Activated CD4-positive, alpha-beta T cell treated with anti-CD3 and anti-CD28 coated beads, Interleukin-2, amount 10 ng/mL, durations not matched to agents 24 days and 14 days (primary cell): ENCODE measurements around the gene CCDC88C. TPM values are rescaled to one million over a fixed set of nuclear protein-coding genes. Genes with fewer than 3 reads are reported as not detected.

Experiments used
- DNase-seq: peaks from one replicate; pipeline ENCODE4 v3.0.0; 2022
- H3K27ac Mint-ChIP-seq: one replicate; pipeline ENCODE4 v1.8.0; 2022; ENCODE audit warnings: mild to moderate bottlenecking, mixed read lengths
- H3K27me3 Mint-ChIP-seq: one replicate; pipeline ENCODE4 v1.8.0; 2022; ENCODE audit warnings: mixed read lengths
- H3K36me3 Mint-ChIP-seq: one replicate; pipeline ENCODE4 v1.8.0; 2022; ENCODE audit warnings: low read depth, mild to moderate bottlenecking, mixed read lengths
- H3K4me1 Mint-ChIP-seq: one replicate; pipeline ENCODE4 v1.8.0; 2021; ENCODE audit warnings: mixed read lengths
- H3K4me3 Mint-ChIP-seq: one replicate; pipeline ENCODE4 v1.8.0; 2022; ENCODE audit warnings: mild to moderate bottlenecking, moderate library complexity, mixed read lengths
- H3K9me3 Mint-ChIP-seq: one replicate; pipeline ENCODE4 v1.8.0; 2021; ENCODE audit warnings: mixed read lengths
- intact Hi-C: fragments of 100-400 bp; cut with micrococcal nuclease; formaldehyde crosslinking; loops from one replicate; pipeline ENCODE4 v1.15.1; 2023
- total RNA-seq: library from RNA; stranded (reverse); gene quantifications from 2 replicates; pipeline ENCODE4 v1.2.3, GENCODE V29; 2022

Gene CCDC88C
- total RNA-seq, 1 donor from 2014 or later, result 89.9 TPM

DNA sequence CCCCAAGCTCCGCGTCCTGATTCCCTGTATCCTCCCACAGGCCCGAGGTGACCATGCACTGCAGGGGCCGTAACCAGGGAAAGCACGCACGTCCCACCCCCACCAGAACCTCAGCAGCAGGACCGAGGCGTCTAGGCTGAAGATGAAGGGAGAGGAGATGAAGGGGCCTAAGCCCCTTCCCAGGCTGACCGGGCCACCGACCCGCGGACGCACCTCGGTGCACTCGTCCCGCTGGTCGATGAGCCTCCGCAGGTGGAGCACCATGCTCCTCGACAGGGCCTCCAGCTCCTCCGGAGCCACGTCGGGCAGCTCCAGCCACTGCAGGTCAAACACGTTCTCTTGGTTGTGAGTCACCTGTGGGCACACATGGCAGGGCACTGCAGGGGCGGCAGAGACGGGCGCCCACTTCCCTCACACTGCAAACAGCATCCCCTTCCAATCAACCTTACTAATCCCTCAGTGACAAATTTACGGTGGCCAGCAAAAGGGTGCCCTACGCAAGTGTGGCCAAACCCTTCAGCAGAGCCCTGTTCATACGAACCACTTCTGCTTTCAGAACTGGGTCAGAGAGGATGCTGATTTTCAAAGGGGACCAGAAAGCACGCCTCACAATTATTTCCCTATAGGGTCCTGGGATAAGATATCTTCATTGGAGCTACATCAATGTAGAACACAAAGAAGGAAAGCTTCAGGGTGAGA lies 77.8 kb downstream of the CCDC88C start:
- no peaks in the 10 kb centered on the region for H3K9me3 Mint-ChIP-seq
- H3K4me3 Mint-ChIP-seq, result no peak overlapping the region
- H3K27me3 Mint-ChIP-seq, result no peaks in the 10 kb centered on the region
- H3K4me1 Mint-ChIP-seq, result peaks cover 7% of the 10 kb centered on the region
- peaks cover 52% of the 10 kb centered on the region for H3K36me3 Mint-ChIP-seq
- DNase-seq, result no peak
- H3K27ac Mint-ChIP-seq, result no peak overlapping the region
- intact Hi-C loops, result loop anchor here (10.0 kb wide), 1 partner anchor 235 kb away; no protein-coding TSS in a partner anchor

DNA sequence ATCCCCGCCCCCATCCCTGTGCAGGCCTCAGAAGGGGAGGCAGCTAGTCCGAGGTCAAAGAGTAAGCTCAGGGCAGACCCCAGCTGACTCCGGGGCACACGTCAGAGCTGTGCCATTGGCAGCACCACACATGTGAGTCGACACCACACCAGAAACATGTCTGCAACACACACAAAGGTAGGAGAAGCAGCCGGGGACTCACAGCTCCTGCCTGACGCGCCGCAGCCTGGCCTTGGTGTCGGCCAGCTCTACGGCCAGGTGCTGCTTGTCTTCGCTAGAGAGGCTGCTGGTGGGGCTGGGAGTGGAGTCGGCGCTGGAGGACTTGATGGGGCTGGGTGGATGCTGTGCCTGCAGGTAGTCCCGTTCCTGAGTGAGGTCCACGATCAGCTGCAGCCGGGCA lies 78.5 kb downstream of the CCDC88C start:
- H3K36me3 Mint-ChIP-seq, result peaks cover 58% of the 10 kb centered on the region
- DNase-seq, result no peak
- H3K27ac Mint-ChIP-seq, result no peak overlapping the region
- H3K9me3 Mint-ChIP-seq, result no peaks in the 10 kb centered on the region
- intact Hi-C loops, result no loop called here
- peaks cover 4% of the 10 kb centered on the region for H3K4me1 Mint-ChIP-seq
- H3K27me3 Mint-ChIP-seq, result no peaks in the 10 kb centered on the region
- H3K4me3 Mint-ChIP-seq, result no peak overlapping the region

DNA sequence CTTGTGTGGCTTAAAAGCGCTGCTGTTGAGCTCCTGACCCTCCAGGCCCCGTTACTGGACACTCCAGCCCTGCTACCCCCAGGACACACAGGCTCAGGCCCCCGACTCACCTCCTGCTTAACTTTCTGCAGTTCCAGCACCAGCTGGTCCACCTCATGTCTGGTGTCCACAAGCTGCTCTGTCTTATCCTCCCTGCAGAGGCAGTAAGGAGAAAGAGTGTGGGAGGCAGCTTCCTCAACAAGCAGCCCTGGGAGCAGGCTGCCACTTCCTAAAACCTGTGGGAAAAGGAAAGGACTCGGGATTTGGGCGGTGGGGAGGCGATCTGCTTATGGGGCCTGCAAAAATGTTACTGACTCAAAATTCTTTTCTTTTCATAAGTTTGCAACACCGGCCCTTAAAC lies 79.2 kb downstream of the CCDC88C start:
- no peak for DNase-seq
- Mint-ChIP-seq H3K27ac (no peak overlapping the region), H3K27me3 (no peaks in the 10 kb centered on the region), H3K9me3 (no peaks in the 10 kb centered on the region), H3K36me3 (peaks cover 58% of the 10 kb centered on the region), H3K4me3 (no peak overlapping the region), H3K4me1 (peaks cover 5% of the 10 kb centered on the region)
- intact Hi-C loops, result no loop called here

DNA sequence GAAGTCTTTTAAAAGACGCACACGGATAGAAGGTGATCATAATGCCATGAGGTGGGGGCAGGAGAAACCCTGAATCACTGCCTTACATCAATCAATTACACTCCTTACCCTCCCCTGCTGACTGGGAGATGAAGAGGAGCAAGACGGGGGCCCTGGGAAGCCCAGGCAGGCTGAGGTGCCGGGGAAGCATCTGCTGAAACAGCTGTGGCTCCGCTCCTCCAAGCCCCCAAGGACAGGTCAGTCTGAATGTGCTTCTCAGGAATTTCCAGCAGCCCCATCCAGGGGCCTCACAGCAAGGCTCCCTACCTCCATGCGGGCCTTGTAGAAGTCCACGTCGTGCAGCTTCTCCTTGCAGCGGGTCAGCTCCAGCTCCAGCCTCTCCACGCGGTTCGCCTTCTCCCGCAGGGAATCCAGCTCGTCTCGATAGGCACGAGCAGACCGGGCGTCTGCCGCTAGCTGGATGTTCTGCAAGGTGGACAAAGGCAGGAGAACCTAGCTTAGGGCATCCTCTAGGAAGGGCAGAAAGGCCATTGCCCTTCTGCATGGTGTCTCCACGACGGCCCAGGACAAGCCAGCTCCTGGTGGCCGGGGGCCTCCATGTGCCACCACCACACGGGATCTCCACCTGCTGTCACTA lies 79.8 kb downstream of the CCDC88C start:
- no peak overlapping the region for H3K27ac Mint-ChIP-seq

DNA sequence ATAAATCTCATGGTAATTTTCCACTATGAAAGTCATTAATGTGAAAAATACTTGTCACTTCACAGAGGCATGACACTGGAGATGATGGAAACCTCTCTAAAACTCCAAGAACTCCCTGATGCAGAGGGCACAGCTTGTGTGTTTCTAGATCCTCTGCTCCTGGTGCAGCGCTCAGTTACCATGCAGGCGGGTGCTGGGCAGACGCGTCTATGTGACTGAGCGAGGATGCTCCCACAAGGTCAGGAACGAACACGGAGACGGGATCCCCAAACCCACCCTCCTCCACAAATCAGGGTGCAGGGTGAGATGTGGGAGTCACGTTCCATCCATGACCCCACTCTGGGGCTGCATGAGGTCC lies 81.5 kb downstream of the CCDC88C start:
- no peak for DNase-seq
- H3K27ac Mint-ChIP-seq, result no peak overlapping the region
- H3K9me3 Mint-ChIP-seq, result no peaks in the 10 kb centered on the region
- intact Hi-C loops, result no loop called here
- no peak overlapping the region for H3K4me3 Mint-ChIP-seq
- peaks cover 25% of the 10 kb centered on the region for H3K4me1 Mint-ChIP-seq
- peaks cover 52% of the 10 kb centered on the region for H3K36me3 Mint-ChIP-seq
- H3K27me3 Mint-ChIP-seq, result no peaks in the 10 kb centered on the region

More for the DNA sequence above, 79.8 kb downstream of the CCDC88C start:
- Mint-ChIP-seq H3K4me1 (peaks cover 8% of the 10 kb centered on the region), H3K9me3 (no peaks in the 10 kb centered on the region), H3K4me3 (no peak overlapping the region), H3K36me3 (peaks cover 59% of the 10 kb centered on the region), H3K27me3 (no peaks in the 10 kb centered on the region)
- no peak for DNase-seq
- intact Hi-C loops, result no loop called here

DNA sequence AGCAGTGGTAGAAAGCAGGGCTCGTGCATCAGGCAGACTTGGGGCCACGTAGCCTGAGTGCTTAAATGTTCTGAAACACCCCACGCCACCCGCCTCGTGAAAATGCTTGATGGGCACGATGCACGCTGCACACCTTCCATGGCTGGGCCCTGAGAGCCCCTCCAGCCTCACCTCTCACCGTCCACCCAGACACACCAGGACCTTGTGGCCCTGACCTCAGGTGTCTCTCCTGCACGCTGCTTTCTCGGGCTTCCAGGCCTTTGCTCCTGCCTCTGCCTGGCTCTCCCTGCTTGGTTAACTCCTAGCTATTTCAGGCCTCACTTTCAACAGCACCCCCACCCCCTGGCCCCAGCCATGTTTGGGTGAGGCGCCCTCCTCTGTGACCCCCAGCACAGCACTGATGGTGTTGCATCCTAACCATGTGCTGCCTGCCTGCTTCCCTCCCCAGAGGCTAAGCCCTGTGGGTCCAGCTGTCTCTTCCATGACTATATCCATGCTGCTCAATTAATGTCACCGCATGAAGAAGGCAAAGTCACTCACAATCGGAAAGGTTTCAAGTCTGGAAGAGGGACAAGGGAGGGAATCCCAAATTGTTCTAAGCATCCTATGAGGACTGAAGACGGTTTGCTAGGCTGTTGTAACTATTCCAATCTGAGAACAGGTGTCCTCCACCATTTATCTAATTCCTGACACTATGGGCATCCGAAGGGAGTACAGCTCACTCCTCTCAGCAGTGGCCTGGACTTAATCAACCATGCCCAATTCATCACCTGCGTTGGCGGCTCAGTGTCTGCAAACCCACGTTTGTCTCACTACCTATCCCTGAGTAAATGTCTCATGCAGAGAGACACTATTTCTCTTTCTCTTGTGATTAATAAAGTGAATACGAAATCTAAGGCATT lies 82.2 kb downstream of the CCDC88C start:
- Mint-ChIP-seq H3K27me3 (no peaks in the 10 kb centered on the region), H3K4me3 (no peak overlapping the region), H3K36me3 (peaks cover 54% of the 10 kb centered on the region), H3K27ac (no peak overlapping the region), H3K4me1 (peaks cover 31% of the 10 kb centered on the region), H3K9me3 (no peaks in the 10 kb centered on the region)
- intact Hi-C loops, result no loop called here
- no peak for DNase-seq

DNA sequence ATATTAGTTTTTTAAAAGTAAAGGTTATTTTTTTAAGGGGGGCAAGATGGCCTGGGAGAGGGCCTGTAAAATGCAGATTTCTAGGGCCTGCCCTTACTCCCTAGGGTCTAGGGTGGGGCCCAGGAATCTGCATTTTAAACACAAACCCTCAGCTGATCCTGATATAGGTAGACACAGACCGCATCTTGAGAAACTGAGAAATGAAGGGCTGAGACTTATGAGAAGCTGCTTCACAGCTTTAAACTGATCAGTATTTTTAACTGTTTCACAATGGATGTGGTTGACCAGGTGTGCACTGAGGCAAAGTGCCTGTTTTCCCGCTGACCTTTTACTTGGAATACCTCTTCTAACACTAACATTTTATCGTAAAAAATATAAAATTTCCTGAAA lies 84.0 kb downstream of the CCDC88C start:
- no peak for DNase-seq
- intact Hi-C loops, result no loop called here
- H3K4me3 Mint-ChIP-seq, result no peak overlapping the region
- H3K9me3 Mint-ChIP-seq, result no peaks in the 10 kb centered on the region
- H3K27ac Mint-ChIP-seq, result no peak overlapping the region
- H3K4me1 Mint-ChIP-seq, result peaks cover 40% of the 10 kb centered on the region
- H3K36me3 Mint-ChIP-seq, result peaks cover 46% of the 10 kb centered on the region
- H3K27me3 Mint-ChIP-seq, result no peaks in the 10 kb centered on the region

DNA sequence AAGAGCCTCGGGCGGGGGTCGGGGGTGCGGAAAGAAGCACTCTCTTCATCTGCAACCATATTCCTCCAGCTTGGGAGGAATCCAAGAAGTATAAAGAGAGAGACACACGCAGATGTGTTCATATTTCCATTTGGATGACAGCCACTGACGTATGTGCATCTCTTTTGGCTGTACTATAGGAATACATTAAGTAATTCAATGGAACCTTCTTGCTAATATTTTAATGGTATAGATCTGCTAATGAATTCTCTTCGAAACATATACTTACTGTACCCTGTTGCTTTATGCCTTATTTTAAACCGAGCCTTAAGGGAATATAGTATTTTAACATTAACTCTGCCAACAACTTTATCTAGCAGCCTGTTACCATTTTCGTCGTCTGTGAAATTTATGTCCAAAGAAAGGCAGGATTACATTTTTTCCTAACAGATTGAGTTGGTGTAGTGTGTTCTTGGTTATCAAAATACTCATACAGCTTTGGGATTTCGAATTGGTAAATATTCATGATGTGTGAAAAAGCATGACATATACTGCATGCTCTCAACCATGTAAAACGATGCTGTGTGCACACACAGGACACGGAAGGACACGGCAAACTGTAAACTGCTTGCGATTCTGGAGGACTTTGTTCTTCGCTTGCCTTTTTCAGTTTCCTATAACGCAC lies 84.5 kb downstream of the CCDC88C start:
- Mint-ChIP-seq H3K36me3 (peaks cover 46% of the 10 kb centered on the region), H3K4me1 (peaks cover 41% of the 10 kb centered on the region)

DNA sequence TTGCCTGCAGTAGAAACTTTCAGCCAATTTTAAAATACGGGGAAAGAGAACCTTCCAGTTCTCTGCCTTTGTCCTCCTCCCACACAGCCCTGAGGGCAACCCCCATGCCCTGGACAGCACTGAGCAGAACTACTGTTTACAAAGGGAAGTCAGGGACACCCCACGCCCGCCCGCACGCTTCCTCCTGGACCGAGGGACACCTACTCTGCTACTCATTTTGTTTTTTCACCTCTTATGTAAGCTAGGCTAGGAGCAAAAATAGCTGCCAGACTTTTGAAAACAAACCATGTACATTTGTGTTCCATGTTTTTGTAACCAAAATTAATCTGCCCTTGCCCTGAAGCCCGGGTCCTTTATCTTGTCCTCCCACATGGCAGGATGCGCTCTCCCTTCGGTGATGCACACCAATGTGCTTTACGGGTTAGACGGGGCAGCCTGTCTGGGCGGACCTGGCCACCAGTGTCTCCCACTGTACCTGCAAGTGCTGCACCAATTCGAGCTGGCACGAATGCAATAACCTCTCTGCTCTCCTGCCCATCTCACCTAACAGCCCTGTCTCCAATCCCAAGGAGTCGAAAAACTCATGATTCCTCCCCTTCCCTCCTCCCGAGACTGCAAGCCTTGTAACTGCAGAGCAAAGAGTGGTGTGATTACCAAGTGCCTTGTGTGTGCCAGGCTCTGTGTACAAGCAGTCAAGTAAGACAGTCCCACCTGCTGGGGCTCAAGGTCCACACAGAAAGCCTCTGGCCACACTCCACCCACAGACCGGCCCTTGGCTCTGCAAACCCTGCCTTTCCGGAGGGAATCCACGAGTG lies 85.2 kb downstream of the CCDC88C start:
- Mint-ChIP-seq H3K4me1 (peaks cover 48% of the 10 kb centered on the region), H3K27me3 (no peaks in the 10 kb centered on the region), H3K9me3 (no peaks in the 10 kb centered on the region), H3K36me3 (peaks cover 48% of the 10 kb centered on the region), H3K4me3 (peak overlapping the region; percentile 2), H3K27ac (peak overlapping the region; percentile 57)
- intact Hi-C loops, result no loop called here
- no peak for DNase-seq

More for the DNA sequence above, 84.5 kb downstream of the CCDC88C start:
- no peak for DNase-seq
- Mint-ChIP-seq H3K27ac (no peak overlapping the region), H3K27me3 (no peaks in the 10 kb centered on the region), H3K9me3 (no peaks in the 10 kb centered on the region), H3K4me3 (no peak overlapping the region)
- intact Hi-C loops, result no loop called here

DNA sequence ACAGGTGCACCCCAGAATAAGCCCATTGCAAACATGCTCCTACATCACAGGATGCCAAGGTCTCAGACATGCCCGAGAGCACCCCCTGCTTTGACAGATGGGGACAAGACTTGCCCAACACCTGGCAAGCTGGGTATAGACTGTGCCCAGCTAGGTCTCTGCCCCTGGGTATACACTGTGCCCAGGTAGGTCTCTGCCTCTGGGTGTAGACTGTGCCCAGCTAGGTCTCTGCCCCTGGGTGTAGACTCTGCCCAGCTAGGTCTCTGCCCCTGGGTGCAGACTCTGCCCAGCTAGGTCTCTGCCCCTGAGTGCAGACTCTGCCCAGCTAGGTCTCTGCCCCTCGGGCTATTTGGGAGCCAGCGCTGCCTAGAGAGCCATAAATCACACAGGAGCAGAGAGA lies 85.9 kb downstream of the CCDC88C start:
- Mint-ChIP-seq H3K27me3 (no peaks in the 10 kb centered on the region), H3K9me3 (no peaks in the 10 kb centered on the region), H3K4me3 (peak overlapping the region; percentile 10), H3K36me3 (peaks cover 52% of the 10 kb centered on the region), H3K27ac (peak overlapping the region; percentile 70), H3K4me1 (peaks cover 53% of the 10 kb centered on the region)
- no peak for DNase-seq
- intact Hi-C loops, result no loop called here

DNA sequence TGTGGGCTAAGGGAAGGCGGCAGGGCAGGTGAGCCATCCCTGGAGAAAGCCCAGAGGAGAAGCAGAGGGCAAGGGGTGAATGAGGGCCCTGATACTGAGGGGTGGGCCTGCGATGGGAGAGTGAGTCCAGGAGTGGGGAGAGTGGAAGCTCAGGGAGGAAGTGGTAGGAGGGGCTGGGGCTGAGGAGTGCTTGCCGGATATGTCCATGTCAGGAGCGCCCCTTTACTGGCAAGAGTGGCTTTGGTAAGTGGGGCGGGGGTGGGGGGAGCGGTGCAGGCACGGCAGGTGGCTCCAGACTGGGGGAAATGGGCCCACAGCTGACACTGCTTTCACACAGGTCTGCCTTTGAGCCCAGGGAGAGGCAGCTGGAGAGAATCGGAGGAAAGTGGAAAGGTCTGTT lies 86.8 kb downstream of the CCDC88C start:
- Mint-ChIP-seq H3K36me3 (peaks cover 55% of the 10 kb centered on the region), H3K27me3 (no peaks in the 10 kb centered on the region), H3K27ac (peak overlapping the region; percentile 70), H3K4me3 (peak overlapping the region; percentile 10), H3K9me3 (no peaks in the 10 kb centered on the region), H3K4me1 (peaks cover 56% of the 10 kb centered on the region)
- no peak for DNase-seq
- intact Hi-C loops, result no loop called here

DNA sequence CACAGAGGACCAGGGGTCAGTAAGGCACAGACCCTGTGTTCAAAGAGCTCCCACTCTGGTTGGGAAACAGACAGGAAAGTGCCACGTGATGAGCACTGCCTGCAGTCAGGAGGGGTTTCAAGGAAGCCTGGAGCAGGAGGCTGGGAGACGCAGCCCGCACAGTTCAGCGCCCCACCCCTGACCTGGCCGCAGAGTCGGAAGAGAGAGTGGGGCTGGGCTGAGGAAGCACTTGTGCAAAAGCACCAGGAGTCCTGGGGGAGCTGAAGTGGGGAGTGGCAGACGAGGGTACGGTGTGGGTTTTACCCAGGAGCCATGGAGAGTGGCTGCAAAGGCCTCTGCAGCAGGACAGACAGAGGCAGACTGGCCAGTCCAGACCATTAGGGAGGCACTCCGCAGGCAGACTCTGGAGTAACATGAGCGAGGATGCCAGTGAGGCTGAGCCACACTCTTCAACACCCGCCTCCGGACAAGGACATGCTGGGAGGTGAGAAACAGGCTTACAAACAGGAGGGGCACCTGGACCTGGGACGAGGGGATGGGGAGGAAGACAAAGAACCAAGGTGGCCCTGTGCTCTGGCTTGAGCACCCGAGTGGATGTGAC lies 87.4 kb downstream of the CCDC88C start:
- intact Hi-C loops, result no loop called here
- peaks cover 63% of the 10 kb centered on the region for H3K4me1 Mint-ChIP-seq
- H3K4me3 Mint-ChIP-seq, result no peak overlapping the region
- peak overlapping the region; percentile 70 for H3K27ac Mint-ChIP-seq
- no peak for DNase-seq
- peaks cover 53% of the 10 kb centered on the region for H3K36me3 Mint-ChIP-seq
- no peaks in the 10 kb centered on the region for H3K9me3 Mint-ChIP-seq
- no peaks in the 10 kb centered on the region for H3K27me3 Mint-ChIP-seq
